ENCODE data around the gene AUTS2. TPM values are rescaled to one million over a fixed set of nuclear protein-coding genes. Genes with fewer than 3 reads are reported as not detected.
A peak's percentile ranks its signal among the peaks of the same experiment; 100 is the strongest.

The AUTS2 gene
- total RNA-seq, 1 donor from 2014 or later, result 125 TPM

DNA sequence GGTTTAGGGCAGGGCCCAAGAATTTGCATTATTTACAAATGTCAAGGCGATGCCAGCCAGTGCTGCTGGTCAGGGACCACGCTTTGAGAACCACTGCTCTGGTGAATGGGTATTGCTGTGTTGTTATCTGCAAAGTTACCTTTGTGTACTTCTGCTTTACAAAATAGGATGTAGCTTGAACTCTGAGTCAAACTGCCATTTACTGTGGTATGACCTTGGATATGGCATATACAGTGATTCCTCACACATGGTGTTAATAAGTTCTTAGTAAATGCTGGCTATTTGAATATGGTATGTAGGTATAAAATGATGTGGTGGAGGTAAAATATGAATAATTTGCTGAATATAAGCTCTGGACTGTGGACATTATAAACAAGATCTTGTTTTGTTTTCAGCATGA, 148.9 kb downstream of the AUTS2 start:
- Mint-ChIP-seq H3K9me3 (ENCODE audit: low read depth) (no peaks in the 10 kb centered on the region), H3K27ac (no peak overlapping the region), H3K27me3 (peaks cover 3% of the 10 kb centered on the region), H3K4me3 (ENCODE audit: low read depth) (no peak overlapping the region), H3K4me1 (ENCODE audit: low read depth) (peaks cover 31% of the 10 kb centered on the region), H3K36me3 (ENCODE audit: insufficient read depth) (no peaks in the 10 kb centered on the region)
- DNase-seq (ENCODE audit: low spot score, unreplicated experiment), result no peak
- TF ChIP-seq, protein P1, sequence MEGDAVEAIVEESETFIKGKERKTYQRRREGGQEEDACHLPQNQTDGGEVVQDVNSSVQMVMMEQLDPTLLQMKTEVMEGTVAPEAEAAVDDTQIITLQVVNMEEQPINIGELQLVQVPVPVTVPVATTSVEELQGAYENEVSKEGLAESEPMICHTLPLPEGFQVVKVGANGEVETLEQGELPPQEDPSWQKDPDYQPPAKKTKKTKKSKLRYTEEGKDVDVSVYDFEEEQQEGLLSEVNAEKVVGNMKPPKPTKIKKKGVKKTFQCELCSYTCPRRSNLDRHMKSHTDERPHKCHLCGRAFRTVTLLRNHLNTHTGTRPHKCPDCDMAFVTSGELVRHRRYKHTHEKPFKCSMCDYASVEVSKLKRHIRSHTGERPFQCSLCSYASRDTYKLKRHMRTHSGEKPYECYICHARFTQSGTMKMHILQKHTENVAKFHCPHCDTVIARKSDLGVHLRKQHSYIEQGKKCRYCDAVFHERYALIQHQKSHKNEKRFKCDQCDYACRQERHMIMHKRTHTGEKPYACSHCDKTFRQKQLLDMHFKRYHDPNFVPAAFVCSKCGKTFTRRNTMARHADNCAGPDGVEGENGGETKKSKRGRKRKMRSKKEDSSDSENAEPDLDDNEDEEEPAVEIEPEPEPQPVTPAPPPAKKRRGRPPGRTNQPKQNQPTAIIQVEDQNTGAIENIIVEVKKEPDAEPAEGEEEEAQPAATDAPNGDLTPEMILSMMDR (IDR thresholded peaks at IDR 0.05; ENCODE audit: unreplicated experiment), result no peak

DNA sequence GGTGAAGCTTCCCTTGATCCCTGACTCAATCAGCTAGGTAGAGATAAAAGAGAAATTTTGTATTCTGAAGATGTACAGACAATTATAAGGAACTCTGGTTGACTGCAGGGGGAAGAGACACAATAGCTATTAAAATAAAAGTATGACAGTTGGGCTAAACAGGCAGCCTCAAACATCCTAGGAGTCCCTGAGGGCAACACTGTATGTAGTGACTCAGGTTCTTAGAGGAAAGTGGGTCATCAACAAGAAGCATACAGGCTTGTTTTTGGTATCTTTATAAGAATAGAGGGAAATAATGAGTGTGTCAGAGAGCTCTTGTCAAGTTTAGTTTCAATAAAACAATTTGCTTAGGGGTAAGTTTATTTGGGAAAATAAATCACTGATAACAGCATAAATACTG, 150.3 kb downstream of the AUTS2 start:
- TF ChIP-seq, protein P1 (IDR thresholded peaks at IDR 0.05; ENCODE audit: unreplicated experiment), result no peak
- H3K36me3 Mint-ChIP-seq (ENCODE audit: insufficient read depth), result no peaks in the 10 kb centered on the region
- peaks cover 29% of the 10 kb centered on the region for H3K4me1 Mint-ChIP-seq (ENCODE audit: low read depth)
- no peak overlapping the region for H3K27ac Mint-ChIP-seq
- H3K27me3 Mint-ChIP-seq, result peaks cover 3% of the 10 kb centered on the region
- DNase-seq (ENCODE audit: low spot score, unreplicated experiment), result no peak
- no peaks in the 10 kb centered on the region for H3K9me3 Mint-ChIP-seq (ENCODE audit: low read depth)
- H3K4me3 Mint-ChIP-seq (ENCODE audit: low read depth), result no peak overlapping the region

DNA sequence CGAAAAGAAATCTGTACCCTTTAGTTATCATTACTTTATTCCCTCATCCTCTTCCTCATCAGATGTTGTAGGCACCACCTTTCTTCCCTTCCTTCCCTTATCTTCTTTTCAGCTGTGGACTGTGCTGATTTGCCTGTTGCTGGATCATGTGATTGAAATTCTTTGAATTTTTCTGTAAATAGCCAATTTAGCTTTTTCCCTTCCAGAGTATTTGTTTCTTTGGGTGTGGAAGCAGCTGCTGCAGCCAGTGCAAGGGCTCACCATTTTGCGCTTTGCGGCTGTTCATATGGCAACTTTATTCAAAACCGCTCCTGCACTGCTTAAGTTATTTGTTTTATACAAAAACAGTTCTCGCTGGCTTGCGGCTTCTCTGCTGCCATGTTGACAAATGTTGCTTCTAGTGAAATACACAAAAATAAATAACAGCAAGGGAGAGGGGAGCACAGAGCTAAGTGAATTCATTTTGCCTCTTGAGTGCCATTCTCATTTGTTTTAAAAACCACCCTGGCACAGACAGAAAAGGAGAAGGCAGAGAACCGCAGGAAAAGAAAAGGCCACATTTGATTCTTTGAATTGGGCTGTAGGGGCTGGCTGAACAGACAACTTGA, 151.2 kb downstream of the AUTS2 start:
- H3K27me3 Mint-ChIP-seq, result peaks cover 3% of the 10 kb centered on the region
- H3K4me3 Mint-ChIP-seq (ENCODE audit: low read depth), result no peak overlapping the region
- DNase-seq (ENCODE audit: low spot score, unreplicated experiment), result no peak
- peaks cover 35% of the 10 kb centered on the region for H3K4me1 Mint-ChIP-seq (ENCODE audit: low read depth)
- H3K36me3 Mint-ChIP-seq (ENCODE audit: insufficient read depth), result no peaks in the 10 kb centered on the region
- H3K9me3 Mint-ChIP-seq (ENCODE audit: low read depth), result no peaks in the 10 kb centered on the region
- no peak overlapping the region for H3K27ac Mint-ChIP-seq
- TF ChIP-seq, protein P1 (IDR thresholded peaks at IDR 0.05; ENCODE audit: unreplicated experiment), result no peak

DNA sequence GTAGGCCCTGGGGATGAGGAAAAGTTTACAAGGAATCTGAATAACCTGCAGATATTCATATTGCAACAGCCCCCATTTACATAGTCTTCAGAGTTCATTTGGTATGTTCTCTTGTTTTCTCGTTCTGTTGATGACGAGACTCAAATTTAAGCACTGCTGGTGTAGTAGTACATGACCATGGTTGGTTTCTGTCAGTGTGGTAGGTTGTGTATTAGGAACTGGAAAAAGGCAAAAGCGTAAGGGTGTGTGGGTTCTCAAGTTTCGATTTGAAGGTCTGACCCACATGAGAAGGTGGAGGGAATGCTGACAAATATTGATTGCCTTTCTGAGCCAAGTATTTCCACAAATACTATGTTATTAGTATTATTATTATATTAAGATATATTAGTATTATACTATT, 151.7 kb downstream of the AUTS2 start:
- Mint-ChIP-seq H3K4me1 (ENCODE audit: low read depth) (peaks cover 40% of the 10 kb centered on the region), H3K9me3 (ENCODE audit: low read depth) (no peaks in the 10 kb centered on the region), H3K27ac (no peak overlapping the region), H3K4me3 (ENCODE audit: low read depth) (no peak overlapping the region), H3K27me3 (peaks cover 3% of the 10 kb centered on the region), H3K36me3 (ENCODE audit: insufficient read depth) (no peaks in the 10 kb centered on the region)
- TF ChIP-seq, protein P1 (IDR thresholded peaks at IDR 0.05; ENCODE audit: unreplicated experiment), result no peak
- DNase-seq (ENCODE audit: low spot score, unreplicated experiment), result no peak

DNA sequence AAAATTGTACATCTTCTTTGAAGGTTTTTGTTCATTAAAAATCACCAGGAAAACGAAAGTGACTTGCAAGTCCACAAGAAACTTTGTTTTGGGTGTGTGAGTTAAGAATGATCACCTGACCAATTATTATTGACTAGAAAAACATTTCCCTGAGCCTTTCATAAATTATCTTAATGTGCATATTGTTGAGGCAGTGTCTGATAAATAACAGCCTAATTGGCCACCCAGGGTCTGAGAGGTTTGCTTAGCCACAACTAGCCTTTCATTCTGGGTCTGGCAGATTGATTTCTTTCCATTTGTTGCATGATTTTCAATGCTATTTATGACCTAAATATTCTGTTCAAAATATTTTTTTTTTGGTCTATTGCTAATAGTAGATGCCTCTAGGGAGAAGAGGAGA, 152.8 kb downstream of the AUTS2 start:
- Mint-ChIP-seq H3K27ac (peak overlapping the region; percentile 42), H3K4me3 (ENCODE audit: low read depth) (no peak overlapping the region), H3K9me3 (ENCODE audit: low read depth) (no peaks in the 10 kb centered on the region), H3K4me1 (ENCODE audit: low read depth) (peaks cover 47% of the 10 kb centered on the region), H3K36me3 (ENCODE audit: insufficient read depth) (no peaks in the 10 kb centered on the region), H3K27me3 (peaks cover 3% of the 10 kb centered on the region)
- DNase-seq (ENCODE audit: low spot score, unreplicated experiment), result no peak
- TF ChIP-seq, protein P1 (IDR thresholded peaks at IDR 0.05; ENCODE audit: unreplicated experiment), result no peak
